WTC11 (cell line): ENCODE measurements around the gene SYNJ2.

ENCODE experiments used
- ATF6 ChIP-seq: sonication (generic); formaldehyde crosslinking; IDR thresholded peaks from 2 replicates; pipeline ENCODE4 v1.8.1; 2023; ENCODE audit warnings: mild to moderate bottlenecking, missing genetic modification reagents
- CREM ChIP-seq: sonication (generic); formaldehyde crosslinking; IDR thresholded peaks from 2 replicates; pipeline ENCODE4 v1.8.1; 2022; ENCODE audit warnings: mild to moderate bottlenecking, missing genetic modification reagents, moderate library complexity
- CTCF ChIP-seq: fragments of 200-600 bp; IDR thresholded peaks from 2 replicates; pipeline ENCODE4 v1.8.0; 2022; ENCODE audit warnings: antibody characterized with exemption
- ELF4 ChIP-seq: sonication (generic); formaldehyde crosslinking; IDR thresholded peaks from 2 replicates; pipeline ENCODE4 v1.8.1; 2022; ENCODE audit warnings: low read depth, mild to moderate bottlenecking, moderate library complexity, missing genetic modification reagents
- FOXP4 ChIP-seq: sonication (generic); formaldehyde crosslinking; IDR thresholded peaks from 2 replicates; pipeline ENCODE4 v1.8.0; 2022; ENCODE audit warnings: mild to moderate bottlenecking, missing genetic modification reagents
- IRF2 ChIP-seq: sonication (generic); formaldehyde crosslinking; IDR thresholded peaks from 2 replicates; pipeline ENCODE4 v1.8.0; 2022; ENCODE audit warnings: low read depth, missing genetic modification reagents, borderline replicate concordance
- JUN ChIP-seq: sonication (generic); formaldehyde crosslinking; IDR thresholded peaks from 2 replicates; pipeline ENCODE4 v1.8.0; 2023; ENCODE audit warnings: mild to moderate bottlenecking, missing genetic modification reagents
- MAX ChIP-seq: sonication (generic); formaldehyde crosslinking; IDR thresholded peaks from 2 replicates; pipeline ENCODE4 v1.8.0; 2022; ENCODE audit warnings: mild to moderate bottlenecking, missing genetic modification reagents
- NR2C2 ChIP-seq: sonication (generic); formaldehyde crosslinking; IDR thresholded peaks from 2 replicates; pipeline ENCODE4 v1.8.0; 2022; ENCODE audit warnings: mild to moderate bottlenecking, missing genetic modification reagents
- SOX15 ChIP-seq: fragments of 250-450 bp; sonication (Bioruptor Pico); IDR thresholded peaks from 2 replicates; pipeline ENCODE4 v1.9.0; 2021; ENCODE audit warnings: mild to moderate bottlenecking

- TF ChIP-seq CTCF = no peak
- no peak for TF ChIP-seq ATF6 (CRISPR knock-in tag)
- no peak for TF ChIP-seq FOXP4 (CRISPR knock-in tag)
- no peak for TF ChIP-seq MAX (CRISPR knock-in tag)
- TF ChIP-seq JUN (CRISPR knock-in tag) = no peak
- TF ChIP-seq IRF2 (CRISPR knock-in tag) = no peak
- no peak for TF ChIP-seq SOX15 (CRISPR knock-in tag)
- no peak for TF ChIP-seq ELF4
- TF ChIP-seq NR2C2 (CRISPR knock-in tag) = no peak
- no peak for TF ChIP-seq CREM (CRISPR knock-in tag)
Observed at GRCh38 chr6:157996201-157996712, 14.6 kb downstream of the SYNJ2 start.
